Hepatocyte (in vitro differentiated cells): ENCODE results near the gene MOV10L1.

ENCODE experiments used
- EZH2 ChIP-seq: fragments of 200-600 bp; sonication (generic); IDR thresholded peaks from 2 replicates; pipeline ENCODE4 v1.6.1; 2016; ENCODE audit warnings: antibody characterized with exemption, mild to moderate bottlenecking, borderline replicate concordance
- TF ChIP-seq, protein P1 (sequence below): fragments of 200-600 bp; sonication (generic); IDR thresholded peaks from 2 replicates; pipeline ENCODE4 v1.5.1; 2016; ENCODE audit warnings: antibody characterized with exemption, mild to moderate bottlenecking; ENCODE audit not compliant: poor library complexity

DNA sequence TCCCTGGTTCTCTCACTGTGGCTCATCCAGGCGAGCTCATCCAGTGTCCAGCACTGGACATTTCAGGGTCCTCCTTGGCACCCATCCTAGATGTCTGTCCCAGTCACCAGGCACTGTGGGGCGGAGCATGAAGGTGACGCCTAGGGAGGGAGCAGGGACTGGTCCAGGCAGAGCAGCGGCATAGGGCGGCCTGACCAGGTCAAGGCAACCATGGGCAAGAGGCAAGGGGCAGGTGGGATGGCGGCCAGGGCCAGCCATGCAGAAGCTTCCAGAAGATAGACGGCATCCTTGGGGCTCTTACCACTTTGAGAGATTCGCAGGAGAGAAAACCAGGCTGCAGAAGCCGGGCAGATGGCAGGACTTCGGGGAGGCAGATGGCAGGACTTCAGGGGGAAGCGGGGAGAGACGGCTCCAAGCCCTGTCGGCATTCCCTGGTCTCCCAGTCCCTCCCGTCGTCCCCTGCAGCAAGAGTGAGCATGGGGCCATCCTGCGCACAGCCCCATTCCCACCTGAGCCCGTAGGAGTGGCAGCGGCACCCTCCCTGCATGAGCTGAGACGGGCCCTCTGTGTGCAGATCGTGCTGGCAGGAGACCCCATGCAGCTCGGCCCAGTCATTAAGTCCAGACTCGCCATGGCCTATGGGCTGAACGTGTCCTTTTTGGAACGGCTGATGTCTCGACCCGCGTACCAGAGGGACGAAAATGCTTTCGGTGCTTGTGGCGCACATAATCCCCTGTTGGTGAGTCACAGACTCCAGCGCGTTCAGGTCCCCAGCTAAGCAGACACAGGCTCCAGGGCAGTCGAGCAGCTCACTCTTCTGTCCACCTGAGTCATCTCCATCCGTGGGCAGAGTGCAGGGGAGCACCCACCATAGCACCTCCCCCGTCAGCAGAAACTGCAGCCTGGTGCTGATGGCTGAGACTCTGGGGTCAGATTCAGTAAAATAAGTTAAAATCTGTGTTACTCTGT is 60.6 kb downstream of the MOV10L1 start:
- TF ChIP-seq EZH2, result no peak
- TF ChIP-seq, protein P1, sequence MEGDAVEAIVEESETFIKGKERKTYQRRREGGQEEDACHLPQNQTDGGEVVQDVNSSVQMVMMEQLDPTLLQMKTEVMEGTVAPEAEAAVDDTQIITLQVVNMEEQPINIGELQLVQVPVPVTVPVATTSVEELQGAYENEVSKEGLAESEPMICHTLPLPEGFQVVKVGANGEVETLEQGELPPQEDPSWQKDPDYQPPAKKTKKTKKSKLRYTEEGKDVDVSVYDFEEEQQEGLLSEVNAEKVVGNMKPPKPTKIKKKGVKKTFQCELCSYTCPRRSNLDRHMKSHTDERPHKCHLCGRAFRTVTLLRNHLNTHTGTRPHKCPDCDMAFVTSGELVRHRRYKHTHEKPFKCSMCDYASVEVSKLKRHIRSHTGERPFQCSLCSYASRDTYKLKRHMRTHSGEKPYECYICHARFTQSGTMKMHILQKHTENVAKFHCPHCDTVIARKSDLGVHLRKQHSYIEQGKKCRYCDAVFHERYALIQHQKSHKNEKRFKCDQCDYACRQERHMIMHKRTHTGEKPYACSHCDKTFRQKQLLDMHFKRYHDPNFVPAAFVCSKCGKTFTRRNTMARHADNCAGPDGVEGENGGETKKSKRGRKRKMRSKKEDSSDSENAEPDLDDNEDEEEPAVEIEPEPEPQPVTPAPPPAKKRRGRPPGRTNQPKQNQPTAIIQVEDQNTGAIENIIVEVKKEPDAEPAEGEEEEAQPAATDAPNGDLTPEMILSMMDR, result no peak
